ENCODE results near the gene ATP9B.

The ATP9B gene

DNA sequence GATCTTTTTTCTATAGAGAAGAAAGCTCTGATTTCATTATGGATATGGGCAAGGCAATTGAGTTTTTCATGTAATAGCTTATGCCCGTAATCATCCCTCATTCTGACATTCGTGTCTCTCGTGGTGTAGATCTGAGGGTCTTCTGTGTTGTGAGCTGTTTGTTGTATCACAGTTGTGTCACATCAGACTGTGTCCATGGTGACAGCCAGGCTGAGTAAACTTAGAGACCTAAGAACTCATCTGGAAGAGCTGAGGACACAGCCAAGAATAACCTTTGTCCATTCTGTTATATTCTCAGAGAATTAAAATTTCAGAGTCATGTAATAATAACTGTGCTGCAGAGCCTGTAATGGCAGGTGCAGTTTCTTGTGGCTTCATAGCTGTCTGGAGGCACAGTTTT, 116.5 kb downstream of the ATP9B start:
- TF ChIP-seq, protein P1, sequence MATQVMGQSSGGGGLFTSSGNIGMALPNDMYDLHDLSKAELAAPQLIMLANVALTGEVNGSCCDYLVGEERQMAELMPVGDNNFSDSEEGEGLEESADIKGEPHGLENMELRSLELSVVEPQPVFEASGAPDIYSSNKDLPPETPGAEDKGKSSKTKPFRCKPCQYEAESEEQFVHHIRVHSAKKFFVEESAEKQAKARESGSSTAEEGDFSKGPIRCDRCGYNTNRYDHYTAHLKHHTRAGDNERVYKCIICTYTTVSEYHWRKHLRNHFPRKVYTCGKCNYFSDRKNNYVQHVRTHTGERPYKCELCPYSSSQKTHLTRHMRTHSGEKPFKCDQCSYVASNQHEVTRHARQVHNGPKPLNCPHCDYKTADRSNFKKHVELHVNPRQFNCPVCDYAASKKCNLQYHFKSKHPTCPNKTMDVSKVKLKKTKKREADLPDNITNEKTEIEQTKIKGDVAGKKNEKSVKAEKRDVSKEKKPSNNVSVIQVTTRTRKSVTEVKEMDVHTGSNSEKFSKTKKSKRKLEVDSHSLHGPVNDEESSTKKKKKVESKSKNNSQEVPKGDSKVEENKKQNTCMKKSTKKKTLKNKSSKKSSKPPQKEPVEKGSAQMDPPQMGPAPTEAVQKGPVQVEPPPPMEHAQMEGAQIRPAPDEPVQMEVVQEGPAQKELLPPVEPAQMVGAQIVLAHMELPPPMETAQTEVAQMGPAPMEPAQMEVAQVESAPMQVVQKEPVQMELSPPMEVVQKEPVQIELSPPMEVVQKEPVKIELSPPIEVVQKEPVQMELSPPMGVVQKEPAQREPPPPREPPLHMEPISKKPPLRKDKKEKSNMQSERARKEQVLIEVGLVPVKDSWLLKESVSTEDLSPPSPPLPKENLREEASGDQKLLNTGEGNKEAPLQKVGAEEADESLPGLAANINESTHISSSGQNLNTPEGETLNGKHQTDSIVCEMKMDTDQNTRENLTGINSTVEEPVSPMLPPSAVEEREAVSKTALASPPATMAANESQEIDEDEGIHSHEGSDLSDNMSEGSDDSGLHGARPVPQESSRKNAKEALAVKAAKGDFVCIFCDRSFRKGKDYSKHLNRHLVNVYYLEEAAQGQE (IDR thresholded peaks at IDR 0.05; ENCODE audit: insufficient read depth in 1 of 2, low read depth in 2 of 2, low read length in 2 of 2): no peak
- no peak for TF ChIP-seq TAF1 (IDR thresholded peaks at IDR 0.05; ENCODE audit: borderline replicate concordance, insufficient read depth, low read length)
- no peak for TF ChIP-seq POLR2AphosphoS5 (IDR thresholded peaks at IDR 0.05; ENCODE audit: low read depth, low read length)
- no peak for TF ChIP-seq FOXP2 (optimal IDR thresholded peaks at IDR 0.05; ENCODE audit: borderline replicate concordance, extremely low read depth, extremely low read length, insufficient read depth)

DNA sequence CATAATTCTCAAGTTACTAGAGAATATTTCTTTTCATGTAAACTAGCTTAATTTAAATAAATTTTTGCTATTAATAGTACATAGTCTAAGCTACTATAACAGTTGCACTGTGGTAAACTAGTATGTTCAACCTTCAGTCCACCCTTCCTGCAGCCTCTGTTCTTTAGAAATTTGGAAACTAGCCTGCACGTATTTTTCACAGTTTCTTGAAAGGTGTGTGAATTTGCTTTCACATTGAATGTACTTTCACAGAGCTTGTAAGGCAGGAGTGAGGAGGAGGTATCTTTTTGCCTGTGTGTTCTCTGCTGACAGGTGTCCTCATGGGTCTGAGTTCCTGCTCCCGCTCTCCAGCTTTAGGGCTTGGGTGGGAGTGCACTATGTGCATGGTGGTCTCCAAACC, 117.5 kb downstream of the ATP9B start:
- TF ChIP-seq SIN3A (IDR thresholded peaks at IDR 0.05; ENCODE audit: borderline replicate concordance, insufficient read depth, low read length): no peak
- TF ChIP-seq FOXP2 (optimal IDR thresholded peaks at IDR 0.05; ENCODE audit: borderline replicate concordance, extremely low read depth, extremely low read length, insufficient read depth): no peak
- no peak for TF ChIP-seq POLR2AphosphoS5 (IDR thresholded peaks at IDR 0.05; ENCODE audit: low read depth, low read length)
- no peak for TF ChIP-seq TAF1 (IDR thresholded peaks at IDR 0.05; ENCODE audit: borderline replicate concordance, insufficient read depth, low read length)
- TF ChIP-seq, protein P1 (IDR thresholded peaks at IDR 0.05; ENCODE audit: insufficient read depth in 1 of 2, low read depth in 2 of 2, low read length in 2 of 2): no peak

DNA sequence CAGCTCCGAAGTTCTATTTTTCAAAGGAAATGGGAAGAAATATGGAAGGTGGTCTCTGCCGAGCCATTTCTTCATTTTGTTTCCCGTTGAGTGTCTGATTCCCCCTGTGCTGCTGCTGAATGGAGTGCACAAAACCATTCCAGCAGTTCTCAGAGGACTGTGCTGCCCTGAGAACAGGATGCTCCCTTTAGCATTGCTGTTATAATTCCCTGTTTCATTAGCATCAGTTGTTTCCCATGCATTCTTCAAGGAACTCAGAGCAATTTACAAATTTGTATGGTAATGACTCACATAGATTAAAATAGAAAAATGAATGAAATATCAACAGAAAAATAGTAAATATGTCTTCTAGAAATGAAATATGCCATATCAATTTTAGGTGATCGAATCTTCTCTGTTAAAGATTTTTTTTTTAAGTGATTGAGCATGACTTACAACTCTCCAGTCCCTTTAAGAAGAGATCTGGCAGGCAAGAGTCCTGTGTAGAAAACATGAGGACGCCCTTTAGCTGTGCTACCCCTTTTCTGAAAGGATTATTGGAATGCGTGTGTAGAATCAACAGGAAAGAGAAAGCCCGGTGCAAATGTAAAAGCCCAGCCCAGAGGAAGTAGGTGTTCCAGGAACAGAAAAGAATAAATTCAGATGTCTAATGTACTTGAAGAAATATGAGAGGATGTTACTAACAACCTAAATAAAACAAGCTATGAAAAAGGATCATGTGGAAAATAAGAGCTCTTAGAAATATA, 118.5 kb downstream of the ATP9B start:
- TF ChIP-seq FOXP2 (optimal IDR thresholded peaks at IDR 0.05; ENCODE audit: borderline replicate concordance, extremely low read depth, extremely low read length, insufficient read depth) (no peak), TAF1 (IDR thresholded peaks at IDR 0.05; ENCODE audit: borderline replicate concordance, insufficient read depth, low read length) (no peak), SIN3A (IDR thresholded peaks at IDR 0.05; ENCODE audit: borderline replicate concordance, insufficient read depth, low read length) (no peak), POLR2AphosphoS5 (IDR thresholded peaks at IDR 0.05; ENCODE audit: low read depth, low read length) (no peak)
- TF ChIP-seq, protein P1 (IDR thresholded peaks at IDR 0.05; ENCODE audit: insufficient read depth in 1 of 2, low read depth in 2 of 2, low read length in 2 of 2): no peak

DNA sequence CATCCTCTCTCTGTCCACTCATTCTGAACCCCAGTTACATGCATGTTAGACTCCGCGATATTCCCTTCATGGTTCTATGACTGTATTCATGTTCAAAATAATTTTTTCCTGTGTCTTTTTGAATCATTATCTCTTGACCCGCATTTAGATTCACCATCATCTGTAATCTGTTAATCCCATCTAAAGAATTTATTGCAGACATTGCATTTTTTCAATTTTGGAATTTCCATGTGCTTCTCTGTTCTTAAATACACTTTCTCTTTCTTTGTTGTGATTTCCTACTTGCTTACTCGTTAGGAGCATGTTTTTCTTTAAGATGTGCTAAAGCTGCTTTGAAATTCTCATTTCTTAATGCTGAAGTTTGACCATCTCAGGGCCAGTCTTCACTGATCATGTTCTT, 122.2 kb downstream of the ATP9B start:
- TF ChIP-seq POLR2AphosphoS5 (IDR thresholded peaks at IDR 0.05; ENCODE audit: low read depth, low read length) (no peak), FOXP2 (optimal IDR thresholded peaks at IDR 0.05; ENCODE audit: borderline replicate concordance, extremely low read depth, extremely low read length, insufficient read depth) (no peak), SIN3A (IDR thresholded peaks at IDR 0.05; ENCODE audit: borderline replicate concordance, insufficient read depth, low read length) (no peak), TAF1 (IDR thresholded peaks at IDR 0.05; ENCODE audit: borderline replicate concordance, insufficient read depth, low read length) (no peak)
- TF ChIP-seq, protein P1 (IDR thresholded peaks at IDR 0.05; ENCODE audit: insufficient read depth in 1 of 2, low read depth in 2 of 2, low read length in 2 of 2): no peak
